Stimulated activated CD8-positive, alpha-beta memory T cell treated with anti-CD3 and anti-CD28 coated beads, Interleukin-2, amount 100 ng/mL, for 1 hour (primary cell): ENCODE measurements around the gene KRT2.
"Not testable (repeated sequence)": the region's sequence is repeated elsewhere in the genome, so short reads cannot be mapped to it uniquely, and the experiment has no call there.

ENCODE experiments used
- DNase-seq, 2 donors: peaks; one replicate each; pipeline ENCODE4 v3.0.0-alpha.2; 2020; ENCODE audit warnings: low read depth in 2 of 2

KRT2 gene

GRCh38 chr12:52684431-52684830 is 32.4 kb upstream of the KRT2 start:
- DNase-seq, result no peak

DNA sequence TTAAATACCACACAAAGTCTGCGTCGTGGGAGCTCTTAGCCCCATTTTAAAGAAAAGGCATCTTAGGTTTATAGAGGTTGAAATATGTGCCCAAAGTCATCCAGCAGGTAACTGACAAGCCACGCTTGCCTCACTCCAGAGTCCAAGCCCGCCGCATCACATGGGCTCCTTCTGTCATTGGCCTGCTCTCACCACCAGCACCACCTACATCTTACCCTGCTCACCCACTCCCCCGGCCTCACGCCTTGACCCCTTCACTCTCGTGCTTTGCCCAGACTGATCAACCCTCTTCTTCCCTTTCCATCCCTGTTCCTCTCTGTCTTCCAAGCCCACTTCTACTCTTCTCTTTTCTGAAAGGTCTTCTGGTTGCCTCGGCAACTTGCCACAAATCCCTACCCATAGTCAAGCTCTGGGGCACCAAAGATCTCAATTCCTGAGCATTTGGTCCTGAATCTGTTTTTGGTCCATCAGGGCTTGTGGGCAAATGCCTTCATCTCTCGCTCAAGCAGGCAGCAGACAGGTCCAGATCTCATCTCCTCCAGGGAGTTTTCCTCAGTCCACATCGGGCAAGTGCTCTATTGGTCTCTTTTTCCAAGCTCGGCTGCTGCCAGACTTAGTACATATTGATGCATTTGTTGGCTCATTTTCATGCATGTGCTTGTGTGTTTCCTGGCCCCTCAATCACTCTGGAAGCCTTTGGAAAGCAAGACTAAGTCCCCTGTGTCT is 31.7 kb upstream of the KRT2 start:
- no peak for DNase-seq

GRCh38 chr12:52682938-52683574 is 31.0 kb upstream of the KRT2 start:
- DNase-seq, result no peak

- DNase-seq, result no peak
Measured at GRCh38 chr12:52682381-52682660, 30.3 kb upstream of the KRT2 start.

- peak in 1 of 2 donors; percentile 15 for DNase-seq
Measured at GRCh38 chr12:52681526-52682380, 29.7 kb upstream of the KRT2 start.

DNA sequence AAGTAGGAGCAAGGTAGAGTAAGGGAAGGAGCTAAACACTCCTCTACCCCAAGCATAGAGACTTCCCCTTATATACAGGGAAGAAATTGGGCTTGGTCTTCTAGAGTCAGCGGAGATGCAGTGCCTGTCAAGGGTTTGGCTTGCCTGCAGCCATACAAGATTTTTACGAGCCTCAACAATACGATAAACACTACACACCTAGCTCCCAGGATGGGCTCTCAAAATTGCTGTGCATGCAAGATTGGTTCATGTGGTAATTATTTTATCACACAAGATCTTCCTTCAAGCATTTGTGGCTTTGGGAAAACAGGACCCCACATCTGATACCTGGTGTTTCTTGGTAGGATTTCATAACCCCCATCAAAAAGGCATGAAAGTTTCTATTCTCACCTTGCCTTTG is 28.4 kb upstream of the KRT2 start, which contains the start of gene KRT1:
Gene KRT1, minus strand, starts transcription at position 45 of the 400 bp plus-strand sequence. CDS start 59 bp downstream, outside the sequence.
- no peak for DNase-seq

GRCh38 chr12:52679875-52680274 is 27.9 kb upstream of the KRT2 start:
- no peak for DNase-seq

- DNase-seq, result no peak
Measured at GRCh38 chr12:52677671-52678070, 25.7 kb upstream of the KRT2 start.

GRCh38 chr12:52677126-52677525 is 25.1 kb upstream of the KRT2 start:
- DNase-seq, result no peak

DNA sequence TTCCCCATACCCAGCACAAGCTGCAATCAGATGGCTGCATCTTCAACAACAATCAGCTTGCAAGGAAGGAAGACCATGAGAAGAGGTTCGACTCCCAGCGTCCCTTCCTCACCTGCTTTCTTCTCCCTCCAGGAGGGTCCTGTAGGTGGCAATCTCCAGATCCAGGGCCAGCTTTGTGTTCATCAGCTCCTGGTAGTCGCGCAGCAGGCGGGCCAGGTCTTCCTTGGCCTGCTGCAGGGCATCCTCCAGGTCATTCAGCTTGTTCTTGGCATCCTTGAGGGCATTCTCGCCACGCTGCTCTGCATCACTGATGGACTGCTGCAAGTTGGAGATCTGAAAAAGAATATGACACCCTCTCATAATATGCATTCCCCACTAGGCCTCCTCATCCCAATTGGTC is 24.2 kb upstream of the KRT2 start:
- no peak for DNase-seq

DNA sequence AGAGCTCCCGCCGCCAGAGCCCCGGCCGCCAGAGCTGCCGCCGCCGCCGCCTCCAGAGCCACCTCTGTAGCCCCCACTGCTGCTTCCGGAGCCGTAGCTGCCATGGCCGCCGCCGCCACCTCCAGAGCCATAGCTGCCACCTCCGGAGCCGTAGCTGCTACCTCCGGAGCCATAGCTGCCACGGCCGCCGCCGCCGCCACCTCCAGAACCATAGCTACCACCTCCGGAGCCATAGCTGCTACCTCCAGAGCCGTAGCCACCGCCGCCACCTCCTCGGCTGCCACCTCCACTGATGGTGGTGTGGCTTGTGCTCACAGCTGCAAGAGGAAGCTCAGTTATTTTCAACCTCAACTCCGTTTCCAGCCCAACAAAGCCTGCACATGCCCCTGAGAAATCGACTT is 23.3 kb upstream of the KRT2 start:
- DNase-seq, result no peak

- no peak for DNase-seq
Measured at GRCh38 chr12:52674433-52674775, 22.4 kb upstream of the KRT2 start.

DNA sequence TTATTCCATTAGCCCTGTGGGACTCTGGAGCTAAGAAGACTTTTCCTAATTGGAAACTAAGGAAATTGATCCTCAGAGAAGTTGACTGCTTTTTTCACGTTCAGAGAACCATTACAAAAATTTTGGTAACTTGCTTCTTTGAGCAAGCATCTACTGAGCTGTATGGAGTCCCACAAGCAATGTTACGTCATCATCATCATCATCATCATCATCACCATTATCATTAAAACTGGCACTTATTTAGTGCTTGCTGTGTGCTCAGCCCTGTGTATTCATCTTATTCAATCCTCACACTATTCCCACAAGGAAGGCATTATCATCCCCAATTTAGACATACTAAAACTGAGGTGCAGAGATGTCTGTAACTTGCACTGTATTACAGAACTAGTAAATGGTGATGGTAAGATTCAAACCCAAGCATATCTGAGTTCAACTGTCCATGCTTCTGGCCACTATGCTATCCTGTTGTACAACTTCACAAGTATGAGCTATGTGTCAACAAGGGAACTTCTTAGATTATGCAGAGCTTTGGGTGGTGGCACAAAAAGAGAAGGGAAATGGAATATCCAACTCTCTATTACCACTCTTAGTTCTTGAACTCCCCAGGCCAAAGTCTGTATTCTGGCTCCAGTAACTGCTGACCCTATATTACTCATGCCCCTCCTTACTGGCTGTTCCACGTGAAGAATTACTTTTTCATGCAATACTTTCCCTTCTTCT is 21.9 kb upstream of the KRT2 start:
- DNase-seq, result no peak

GRCh38 chr12:52673217-52673616 is 21.2 kb upstream of the KRT2 start:
- no peak for DNase-seq

GRCh38 chr12:52672321-52672933 is 20.4 kb upstream of the KRT2 start:
- no peak for DNase-seq

GRCh38 chr12:52670961-52671360 is 18.9 kb upstream of the KRT2 start:
- no peak for DNase-seq

DNA sequence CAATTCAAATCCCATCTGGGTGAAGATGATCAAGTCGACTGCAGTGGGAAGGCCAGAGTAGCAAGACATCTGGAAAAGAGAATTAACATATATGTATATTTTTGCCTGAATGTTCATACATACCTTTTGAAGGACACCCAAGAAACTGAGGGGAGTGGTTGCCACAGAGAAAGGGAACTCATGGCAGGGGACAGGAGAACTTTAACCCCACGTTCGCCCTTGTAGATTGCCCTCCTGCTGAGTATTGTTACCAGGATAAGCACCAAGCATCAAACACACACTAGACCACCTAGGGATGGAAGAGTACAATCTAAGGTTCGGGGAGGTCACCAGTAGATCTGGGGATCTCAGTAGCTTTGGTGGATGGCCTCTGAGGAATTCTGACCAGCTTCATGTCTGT is 18.5 kb upstream of the KRT2 start:
- no peak for DNase-seq

DNA sequence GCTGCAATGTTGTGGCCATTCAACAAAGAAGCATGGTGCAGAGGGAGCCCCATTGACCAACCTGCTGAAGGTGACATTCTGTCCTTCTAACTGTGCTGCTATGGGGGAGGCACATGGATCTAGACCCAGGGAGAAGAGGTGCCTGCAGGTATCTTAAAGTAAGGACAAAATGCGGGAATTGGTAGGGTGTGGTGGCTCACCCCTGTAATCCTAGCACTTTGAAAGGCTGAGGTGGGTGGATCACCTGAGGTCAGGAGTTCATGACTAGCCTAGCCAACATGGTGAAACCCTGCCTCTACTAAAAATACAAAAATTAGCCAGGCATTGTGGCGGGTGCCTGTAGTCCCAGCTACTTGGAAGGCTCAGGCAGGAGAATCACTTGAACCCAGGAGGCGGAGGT is 17.9 kb upstream of the KRT2 start:
- not testable (repeated sequence) for DNase-seq

- DNase-seq, result no peak
Measured at GRCh38 chr12:52669426-52669825, 17.4 kb upstream of the KRT2 start.

DNA sequence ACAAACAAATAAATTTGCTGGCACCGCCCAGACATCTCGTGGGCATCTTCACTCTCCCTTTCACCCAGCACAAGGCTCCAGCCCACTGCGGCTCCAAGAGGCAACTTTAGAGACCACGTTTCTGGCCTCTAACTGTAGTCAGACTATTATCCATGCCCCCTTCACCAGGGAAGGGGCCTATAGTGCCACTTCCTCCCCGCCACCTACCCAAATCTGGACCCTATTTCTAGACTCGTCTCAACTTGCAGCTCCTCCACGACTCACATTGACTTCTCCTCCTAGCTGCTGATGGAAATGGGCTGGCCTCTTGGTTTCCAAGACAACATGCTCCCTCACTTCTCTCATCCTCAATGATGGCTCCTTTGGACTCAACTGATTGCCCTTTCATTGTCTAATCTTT is 15.9 kb upstream of the KRT2 start:
- DNase-seq, result no peak

DNA sequence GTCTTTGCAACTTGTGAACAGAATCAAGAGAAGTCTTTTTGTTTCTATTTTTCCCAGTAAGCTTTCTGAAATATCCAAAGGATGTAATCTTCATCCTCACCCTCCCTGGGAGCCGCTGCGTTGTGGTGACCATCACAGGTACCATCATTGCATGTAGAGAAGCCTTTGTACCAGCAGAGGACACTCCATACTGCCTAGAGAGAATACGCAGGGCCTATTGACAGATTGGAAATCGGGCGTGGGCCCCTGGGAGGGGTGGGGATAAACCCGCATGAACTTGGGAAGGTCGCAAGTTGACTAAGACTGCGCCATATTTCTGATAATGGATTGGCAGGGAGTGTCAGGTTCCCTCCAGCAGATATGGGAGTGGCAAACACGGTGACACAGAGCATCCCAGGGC is 15.5 kb upstream of the KRT2 start:
- no peak for DNase-seq

DNA sequence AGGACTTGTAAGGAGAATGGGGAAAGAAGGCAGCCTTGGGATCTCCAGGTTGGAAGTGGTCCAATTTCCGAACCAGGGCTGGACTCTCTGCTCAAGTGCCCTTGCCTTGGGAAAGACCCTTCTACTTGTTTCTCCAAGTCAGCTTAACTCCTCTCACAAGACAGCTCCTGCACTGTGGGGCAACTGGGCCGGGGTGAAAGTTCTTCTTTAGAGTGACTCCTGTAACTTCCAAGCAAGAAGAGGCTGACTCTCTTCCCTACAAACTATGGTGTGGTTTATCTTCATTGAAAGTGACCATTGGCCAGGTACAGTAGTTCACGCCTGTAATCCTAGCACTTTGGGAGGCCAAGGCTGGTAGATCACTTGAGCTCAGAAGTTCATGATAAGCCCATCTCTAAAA is 14.5 kb upstream of the KRT2 start:
- no peak for DNase-seq
